ENCODE data around the gene MMP3.
"Not testable (repeated sequence)": the region's sequence is repeated elsewhere in the genome, so short reads cannot be mapped to it uniquely, and the experiment has no call there.

MMP3 gene

DNA sequence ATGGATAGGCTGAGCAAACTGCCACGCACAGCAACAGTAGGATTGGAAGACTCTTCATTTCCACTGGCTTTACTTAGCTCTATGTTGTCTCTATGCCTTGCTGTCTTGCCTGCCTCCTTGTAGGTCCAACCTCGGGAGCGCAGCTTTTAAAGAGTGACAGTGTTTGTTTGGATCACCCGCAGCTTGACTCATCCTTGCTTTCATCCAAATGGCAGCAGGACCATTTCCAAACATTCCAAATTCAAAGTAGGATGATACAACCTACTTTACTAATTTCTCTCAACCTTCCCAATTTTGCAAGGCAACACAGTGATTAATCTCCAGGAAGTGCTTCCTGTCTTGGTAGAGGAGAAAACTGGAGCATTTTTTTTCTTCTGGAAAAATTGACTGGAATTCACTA, at the start of gene MMP3:
Gene MMP3 (minus strand): TSS at position 121 of the 400 bp plus-strand sequence. CDS start 63 bp downstream, at position 58.
- no peak for DNase-seq

DNA sequence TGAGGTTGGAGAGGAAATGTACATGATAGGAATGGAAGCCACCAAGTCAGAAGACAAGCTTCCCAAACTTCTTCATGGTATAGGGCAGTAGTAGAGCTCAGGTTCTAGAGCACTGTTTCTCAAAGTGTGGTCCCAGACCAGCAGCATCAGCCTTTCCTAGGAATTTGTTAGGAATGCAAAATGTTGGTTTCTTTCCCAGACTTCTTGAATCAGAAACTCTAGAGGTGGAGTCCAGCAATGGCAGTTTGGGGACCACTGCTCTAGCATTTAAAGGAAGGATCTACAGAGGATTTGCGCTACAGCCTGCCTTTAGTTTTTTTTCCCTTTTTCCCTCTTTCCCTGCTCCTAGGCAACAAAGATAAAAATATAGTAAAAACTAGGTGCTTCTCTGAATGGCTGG, 48.3 kb upstream of the MMP3 start:
- DNase-seq, result no peak

DNA sequence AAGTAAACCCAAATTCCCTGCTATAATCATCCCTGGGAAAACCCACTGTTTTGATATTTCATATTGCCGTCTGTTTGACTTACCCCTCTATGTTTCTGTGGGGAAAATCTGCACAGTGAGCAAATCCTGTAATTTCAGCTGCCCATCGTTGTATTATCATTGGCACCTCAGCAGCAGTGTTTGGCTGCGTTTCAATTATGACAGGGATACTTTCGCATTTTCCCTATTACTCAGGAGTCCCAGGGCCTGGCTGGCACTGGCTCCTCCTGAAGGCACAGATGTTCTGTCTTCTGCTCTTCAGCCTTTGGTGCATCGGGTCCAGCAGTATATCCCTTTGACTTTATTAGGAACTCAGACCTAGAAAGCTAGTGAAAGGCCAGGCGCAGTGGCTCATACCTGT, 43.6 kb upstream of the MMP3 start:
- no peak for DNase-seq

DNA sequence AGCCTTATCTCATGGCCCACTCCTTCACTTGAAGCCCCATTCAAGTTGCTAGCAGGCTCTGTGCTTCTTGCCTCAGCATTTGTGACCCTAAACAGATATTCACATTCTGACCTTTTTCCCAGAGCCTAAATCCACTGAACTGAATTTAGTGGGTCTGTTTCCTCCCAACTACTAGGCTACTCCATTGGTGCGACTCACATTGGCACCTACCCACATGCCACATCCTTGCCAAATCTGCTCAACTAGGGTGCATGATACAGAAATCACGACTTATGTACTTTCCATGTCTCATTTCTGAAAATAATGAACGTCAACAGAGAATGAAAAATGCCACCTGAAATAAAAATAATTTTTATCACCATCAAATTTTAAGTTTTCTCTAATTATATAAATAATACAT, 39.7 kb upstream of the MMP3 start:
- no peak for DNase-seq

DNA sequence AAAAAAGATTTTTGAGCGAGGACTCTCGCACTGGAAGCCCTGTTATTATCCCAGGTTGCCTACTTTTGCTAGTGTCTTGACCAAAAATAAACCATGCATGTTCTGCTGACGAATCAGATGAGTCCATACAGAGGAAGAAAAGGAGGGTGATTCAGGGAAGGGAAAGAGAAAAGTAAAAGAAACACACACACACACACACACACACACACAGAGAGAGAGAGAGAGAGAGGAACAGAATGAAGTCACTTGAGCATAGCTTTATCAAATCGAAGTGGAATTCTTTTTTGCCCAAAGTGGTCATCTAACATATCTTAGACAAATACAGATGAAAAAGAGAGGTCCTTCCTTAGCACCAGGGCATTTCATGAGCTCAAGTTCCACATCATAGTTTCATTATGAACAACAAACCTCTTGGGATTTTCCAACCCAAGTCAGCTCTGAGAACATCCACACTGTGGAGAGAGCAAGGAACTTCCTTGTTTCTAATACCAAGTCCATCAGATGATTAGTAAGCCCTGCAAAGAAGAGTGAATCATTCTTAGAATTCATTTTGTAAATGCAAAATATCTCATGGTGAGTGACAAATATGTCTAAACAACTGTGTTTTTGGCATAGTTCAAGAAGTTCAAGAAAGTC, 39.1 kb upstream of the MMP3 start:
- no peak for DNase-seq

DNA sequence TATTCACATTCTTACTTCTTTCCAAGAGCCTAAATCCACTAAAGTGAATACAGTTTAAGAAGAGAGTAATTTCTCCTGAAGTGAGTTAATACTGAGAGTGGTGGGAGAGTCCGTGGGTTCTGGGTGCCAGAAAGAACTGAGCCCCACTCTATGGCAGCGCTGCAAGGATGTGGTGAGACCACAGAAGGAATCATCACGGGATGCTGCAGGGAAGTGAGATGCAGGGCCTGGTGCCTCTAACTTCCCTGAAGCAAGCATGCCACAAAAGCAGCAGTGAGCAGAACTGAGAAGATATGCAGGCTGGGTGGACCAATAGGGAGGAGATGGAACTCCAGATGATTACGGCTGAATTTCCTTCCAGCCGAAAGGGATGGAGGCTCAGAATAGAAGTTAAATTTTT, 36.4 kb upstream of the MMP3 start:
- no peak for DNase-seq

DNA sequence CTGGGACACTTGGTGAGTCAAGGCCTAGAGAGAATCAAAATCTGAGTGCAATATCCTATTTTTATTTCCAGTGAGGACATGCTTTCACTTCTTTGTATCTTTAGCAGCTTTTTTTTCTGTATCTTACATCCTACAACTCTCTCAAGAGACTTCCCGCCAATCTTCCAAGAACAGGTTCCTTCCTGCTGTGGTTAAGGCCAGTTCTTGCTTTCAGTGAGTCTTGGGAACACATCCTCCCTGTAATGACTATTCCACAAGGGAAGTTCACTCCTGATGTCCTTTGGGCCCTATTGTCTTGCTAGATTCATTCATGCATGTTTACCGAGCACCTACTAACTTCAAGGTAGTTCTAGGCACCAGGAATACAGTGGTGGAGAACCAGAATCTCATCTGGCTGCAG, 35.2 kb upstream of the MMP3 start:
- DNase-seq, result no peak

DNA sequence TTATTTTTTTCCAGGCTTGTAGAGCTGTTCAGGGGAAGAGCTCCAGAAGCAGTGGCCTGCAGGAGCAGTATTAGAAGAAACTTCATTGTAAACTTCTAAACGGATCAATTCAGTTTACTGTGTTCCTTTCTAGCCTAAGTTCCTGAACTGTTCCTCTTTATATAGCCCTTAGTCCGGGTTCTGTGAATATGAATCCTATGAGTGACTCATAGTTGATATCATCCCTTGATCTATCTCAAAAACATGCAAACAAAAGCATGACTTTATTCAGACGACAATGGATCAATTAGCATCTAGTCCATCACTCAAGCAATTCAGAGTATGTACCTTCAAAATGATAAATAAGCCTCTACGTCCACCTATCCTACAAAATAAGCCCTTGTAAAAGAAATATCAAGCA, 31.4 kb upstream of the MMP3 start, which contains the start of gene MMP12:
Gene MMP12 (minus strand): TSS at position 131 of the 400 bp plus-strand sequence. CDS start 45 bp downstream, at position 86.
- DNase-seq, result no peak

DNA sequence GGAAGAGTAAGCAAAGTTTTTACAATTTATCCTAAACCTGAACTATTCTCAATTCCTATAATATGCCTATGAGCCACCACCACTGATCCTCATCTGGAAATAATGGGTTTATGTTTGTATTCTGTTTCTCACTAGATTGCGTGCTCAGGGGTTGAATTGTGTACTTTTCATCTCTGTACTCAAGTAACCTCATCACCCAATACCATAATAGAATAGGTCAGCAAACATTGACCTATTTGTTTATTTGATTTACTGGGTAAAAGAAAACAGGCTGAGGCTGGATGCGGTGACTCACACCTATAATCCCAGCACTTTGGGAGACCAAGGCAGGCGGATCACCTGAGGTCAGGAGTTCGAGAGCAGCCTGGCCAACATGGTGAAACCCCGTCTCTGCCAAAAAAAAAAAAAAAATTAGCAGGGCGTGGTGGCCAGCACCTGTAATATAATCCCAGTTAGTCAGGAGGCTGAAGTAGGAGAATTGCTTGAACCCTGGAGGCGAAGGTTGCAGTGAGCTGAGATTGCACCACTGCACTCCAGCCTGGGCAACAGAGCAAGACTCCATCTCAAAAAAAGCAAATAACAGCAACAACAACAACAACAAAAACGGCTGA, 26.1 kb upstream of the MMP3 start:
- DNase-seq, result not testable (repeated sequence)

DNA sequence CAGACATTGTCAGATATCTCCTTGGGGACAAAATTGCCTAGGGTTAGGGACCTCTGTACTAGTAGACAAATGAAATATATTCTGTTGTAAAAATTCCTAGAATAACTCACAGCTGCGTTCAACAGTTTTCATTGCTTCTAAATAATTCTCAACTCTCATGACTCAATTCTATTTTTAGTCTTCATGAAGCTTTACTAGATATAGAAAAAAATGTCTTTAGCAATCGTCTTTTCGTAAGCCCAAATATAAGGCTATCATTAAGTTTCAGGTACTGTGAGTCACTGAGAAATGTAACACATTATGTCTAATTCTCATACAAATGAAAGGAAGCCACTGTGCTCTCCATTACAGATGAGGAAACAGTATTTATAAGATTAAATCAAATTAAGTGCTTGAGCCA, 24.9 kb upstream of the MMP3 start:
- DNase-seq, result no peak

DNA sequence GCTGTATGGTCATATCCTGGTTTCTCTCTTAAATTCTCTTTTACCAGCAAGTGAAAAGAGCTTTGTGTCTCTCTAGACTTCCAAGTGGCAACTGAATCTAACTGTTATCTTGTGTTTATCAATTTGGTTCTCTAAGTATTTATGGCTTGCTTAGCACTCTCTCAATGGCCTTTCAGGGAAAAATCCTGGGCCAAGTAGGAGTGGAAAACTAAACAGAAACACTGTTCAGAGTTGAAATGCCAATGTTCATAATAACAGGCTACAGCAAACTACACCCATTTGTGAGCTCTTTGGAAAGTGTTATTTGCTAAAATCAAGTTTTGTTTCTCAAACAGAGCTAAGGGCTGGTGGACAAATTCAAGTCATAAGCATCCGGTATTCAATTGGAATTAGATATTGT, 21.3 kb upstream of the MMP3 start:
- no peak for DNase-seq

DNA sequence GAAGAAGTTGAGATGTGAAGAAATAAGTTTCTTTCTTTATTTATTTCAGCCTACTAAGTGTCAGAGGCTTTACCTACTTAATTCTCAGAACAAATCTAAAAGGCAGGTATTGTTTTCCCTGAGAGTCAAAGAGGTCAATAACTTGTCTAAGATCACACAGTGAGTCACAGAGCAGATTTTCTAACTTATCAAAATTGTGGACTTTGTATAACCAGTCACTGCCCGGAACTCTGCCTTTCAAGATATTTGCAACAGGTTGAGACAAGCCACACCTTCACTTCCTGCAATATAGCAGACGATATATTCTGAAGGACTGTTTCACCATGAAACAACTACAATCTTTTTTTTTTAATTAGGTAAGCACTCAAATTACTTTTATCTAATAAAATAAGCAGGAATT, 10.5 kb upstream of the MMP3 start:
- DNase-seq, result no peak

DNA sequence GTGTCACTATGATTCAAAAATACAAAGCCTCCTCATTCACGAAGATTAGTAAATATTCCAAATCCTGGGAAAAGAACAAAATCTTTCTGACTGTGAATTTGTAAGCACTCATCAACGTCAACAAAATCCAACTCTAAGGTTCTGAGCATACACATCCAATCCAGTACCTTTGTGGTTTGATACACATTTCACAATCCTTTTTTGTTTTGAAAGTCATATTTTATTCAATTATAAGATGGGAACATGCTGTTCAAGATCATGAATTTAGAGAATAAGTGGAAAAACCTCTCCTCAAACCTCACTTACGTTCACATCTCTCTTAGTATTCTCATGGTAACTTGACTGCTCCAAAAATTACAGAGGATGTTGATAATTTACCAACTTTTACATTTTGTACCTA, 9.6 kb upstream of the MMP3 start:
- DNase-seq, result no peak

DNA sequence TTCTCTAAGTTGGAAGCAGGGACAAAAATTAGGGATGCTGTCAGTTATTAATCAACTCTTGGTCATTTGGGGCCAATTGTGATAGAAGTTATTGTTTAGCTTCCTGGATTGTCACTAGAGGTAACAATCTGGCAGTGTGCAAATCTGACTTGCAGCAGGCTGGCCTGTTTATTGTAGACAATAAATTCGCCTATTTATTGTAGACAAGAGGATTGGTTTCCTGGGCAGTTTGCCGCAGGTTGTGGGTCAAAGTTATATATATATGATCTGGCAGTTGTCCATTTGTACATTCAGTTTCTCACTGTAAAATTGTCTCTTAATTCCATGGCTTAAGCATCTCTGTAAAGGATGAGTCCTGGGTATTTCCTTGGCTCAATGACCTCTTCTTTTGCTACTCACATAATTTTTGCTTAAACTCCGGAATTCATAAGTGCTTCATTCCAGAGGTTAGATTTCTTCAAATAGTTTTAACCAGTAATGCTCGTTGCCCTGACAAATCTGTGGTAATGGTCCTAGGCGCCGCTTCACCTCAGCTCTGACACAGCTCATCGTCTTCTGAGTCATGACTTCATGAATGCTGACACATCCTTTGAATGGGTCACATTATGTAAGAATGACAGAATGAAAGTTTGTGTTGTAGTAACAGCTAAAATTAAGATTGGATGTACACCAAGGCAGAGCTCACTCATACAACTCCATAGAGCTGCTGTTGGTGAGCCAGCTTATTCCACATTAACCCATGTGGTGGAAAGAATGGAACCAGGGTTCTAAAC, 7.8 kb upstream of the MMP3 start:
- DNase-seq, result no peak

DNA sequence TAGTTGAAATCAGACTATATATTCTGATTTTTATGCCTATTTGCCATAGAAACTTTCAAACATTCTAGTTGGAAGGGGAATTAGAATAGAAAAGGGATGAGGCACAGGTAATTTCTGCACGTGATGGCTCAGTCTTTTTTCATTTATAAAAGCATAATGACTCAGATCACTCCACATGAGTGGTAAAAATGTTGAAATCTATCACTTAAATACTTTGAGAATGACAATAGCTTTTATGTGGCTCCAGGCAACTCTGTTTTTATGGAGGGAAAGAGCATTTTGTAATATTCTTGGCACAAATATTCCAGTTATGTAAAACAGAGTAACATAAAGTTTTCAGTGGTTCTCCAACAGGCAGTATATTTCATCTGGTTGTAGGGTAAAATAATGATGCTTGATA, 5.9 kb upstream of the MMP3 start:
- DNase-seq, result no peak

DNA sequence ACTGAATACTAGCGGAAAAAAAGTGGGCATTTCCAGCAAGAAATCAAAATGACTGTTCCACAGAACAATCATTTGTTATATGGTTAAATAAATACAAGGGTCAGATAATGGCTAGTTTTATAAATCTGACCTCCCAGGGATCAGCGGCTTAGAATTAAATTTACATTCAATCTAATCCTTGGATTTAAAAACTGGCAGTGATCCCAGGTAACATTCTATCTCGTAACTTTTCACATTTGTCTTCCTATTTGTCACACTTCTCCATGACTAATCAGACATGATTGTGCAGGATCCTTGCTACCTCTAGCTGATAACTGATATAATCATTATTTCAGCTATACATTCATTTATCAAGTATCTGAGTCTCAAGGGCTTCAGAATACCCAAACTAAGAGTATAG, 2.9 kb upstream of the MMP3 start:
- DNase-seq, result no peak

DNA sequence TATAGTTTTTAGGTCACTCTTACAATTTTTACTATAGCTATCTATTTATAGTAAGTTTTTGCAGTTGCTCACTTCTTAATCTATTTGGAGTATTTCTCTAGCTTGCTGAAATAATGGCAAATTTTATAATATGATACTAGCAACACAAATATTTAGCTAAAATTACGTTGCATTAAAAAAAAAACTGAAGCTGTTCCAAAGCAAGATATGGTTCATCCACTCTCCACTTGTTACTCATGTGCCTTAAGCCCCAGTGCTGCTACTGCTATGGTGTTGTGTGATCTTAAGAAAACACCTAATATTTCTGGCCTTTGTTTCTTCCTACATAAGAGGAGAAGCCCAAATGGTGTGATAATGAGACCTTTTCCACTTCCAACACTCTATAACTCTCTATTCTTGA, 479 bp downstream of the MMP3 start:
- DNase-seq, result no peak

DNA sequence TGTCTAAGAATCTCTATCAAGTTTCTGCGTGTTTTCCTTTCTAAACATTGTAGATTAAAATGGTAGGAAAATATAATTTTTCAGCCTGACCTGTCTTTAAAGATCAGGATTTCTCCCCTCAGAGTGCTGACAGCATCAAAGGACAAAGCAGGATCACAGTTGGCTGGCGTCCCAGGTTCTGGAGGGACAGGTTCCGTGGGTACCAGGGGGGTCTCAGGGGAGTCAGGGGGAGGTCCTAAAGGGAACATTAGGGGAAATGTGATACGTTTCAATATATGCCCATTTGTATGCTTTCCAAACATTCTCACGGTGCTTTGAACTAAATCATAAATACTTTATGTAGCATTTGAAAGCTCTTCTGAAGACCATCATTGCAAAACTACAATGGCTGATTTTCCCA, 3.4 kb downstream of the MMP3 start:
- DNase-seq, result no peak

DNA sequence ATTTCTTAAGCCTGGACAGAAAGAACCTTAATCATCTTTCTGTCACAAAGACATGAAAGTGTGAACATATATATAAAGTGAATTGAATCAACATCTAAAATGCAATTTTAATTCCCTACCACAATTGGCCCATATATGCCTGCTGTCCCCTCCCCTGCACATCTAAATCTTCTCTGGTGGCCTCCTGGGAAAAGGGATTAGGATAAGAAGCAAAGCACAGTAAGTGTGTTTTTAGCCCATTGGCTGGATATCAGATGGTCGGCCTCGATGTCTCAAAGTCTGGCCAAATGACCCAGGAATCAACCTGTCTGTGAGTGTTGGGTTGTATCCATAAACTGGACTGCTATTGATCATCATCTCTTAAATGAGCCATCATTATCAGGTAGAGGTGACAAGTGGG, 5.8 kb downstream of the MMP3 start:
- no peak for DNase-seq

DNA sequence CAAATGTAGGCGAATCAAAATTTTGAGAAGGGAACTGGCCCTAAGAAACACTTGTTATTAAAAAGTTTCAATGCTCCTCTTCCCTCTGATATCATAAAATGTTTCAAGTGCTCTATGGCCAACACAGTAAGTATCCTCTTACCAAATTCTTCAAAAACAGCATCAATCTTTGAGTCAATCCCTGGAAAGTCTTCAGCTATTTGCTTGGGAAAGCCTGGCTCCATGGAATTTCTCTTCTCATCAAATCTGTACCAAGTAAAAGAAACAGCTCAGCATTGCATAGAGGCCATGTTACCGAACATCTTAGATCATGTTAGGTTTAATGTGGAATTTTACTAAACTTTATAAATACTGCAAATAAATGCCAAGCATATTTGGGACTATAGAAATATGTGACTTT, 6.3 kb downstream of the MMP3 start:
- no peak for DNase-seq

DNA sequence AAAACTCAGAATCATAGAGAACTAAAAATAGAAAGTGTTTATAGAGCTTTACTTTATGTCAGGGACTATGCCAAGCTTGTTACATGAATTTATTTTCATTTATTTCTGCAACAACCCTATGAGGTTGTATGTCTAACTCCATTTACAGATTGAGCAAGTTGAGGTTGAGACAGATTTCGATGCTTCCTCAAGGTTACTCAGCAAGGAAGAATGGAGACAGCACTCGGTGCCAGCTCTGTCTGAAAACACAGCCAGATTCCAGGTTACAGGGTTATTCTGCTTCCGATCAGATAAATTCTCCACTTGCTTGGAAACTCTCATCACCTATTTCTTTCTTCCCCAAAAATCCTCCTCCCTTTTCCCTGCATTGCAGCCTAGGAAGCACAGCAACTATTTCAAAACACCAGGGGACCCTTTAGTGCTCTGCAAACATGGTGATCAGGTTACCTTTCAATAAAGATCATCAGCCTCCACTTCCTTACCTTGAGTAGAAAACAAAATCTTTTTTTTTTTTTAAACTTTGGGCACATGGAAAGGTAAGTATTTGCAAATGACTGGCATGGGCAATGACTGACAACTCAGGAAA, 7.0 kb downstream of the MMP3 start:
- DNase-seq, result no peak

DNA sequence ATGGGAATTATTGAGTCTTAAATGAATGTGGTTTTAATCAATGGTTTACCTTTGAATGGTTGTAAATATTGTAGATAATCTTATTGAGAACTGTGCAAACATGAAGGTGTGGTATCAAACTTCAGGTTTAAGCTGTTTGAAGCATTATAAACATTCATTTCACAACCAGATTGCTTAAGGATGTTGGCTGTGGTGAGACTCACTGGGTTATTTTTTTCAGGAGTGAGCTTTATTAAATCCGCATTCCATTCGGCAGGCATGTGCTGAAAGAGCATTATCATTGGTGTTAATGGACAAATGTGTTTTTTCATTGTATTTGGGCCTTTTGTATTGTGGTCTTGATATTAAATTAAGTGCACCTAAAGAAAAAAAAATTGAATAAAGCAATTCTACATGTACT, 9.7 kb downstream of the MMP3 start:
- DNase-seq, result no peak

DNA sequence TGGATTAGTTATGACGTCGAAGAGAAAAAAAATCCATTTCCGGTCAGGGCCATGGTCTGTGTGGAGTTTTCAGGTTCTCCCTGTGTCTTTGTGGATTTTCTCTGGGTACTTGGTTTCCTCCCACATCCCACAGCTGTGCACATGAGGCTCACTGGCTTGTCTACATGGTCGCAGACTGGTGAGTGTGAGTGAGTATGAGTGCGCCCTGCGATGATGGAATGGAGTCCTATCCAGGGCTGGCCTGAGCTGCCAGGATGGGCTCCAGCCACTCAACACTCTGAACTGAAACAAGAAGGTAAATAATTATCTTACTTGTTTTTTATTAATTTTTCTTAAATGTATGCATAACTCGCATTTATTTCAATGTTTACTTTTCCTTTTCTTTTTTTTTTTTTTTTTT, 10.8 kb downstream of the MMP3 start:
- DNase-seq, result no peak

All from activated naive CD4-positive, alpha-beta T cell treated with anti-CD3 and anti-CD28 coated beads, Interleukin-2, amount 50 U/mL, for 16 hours (primary cell).